HG02973 (cell line): Measurements from ENCODE around the gene RBMS3.
"Not testable (repeated sequence)": the region's sequence is repeated elsewhere in the genome, so short reads cannot be mapped to it uniquely, and the experiment has no call there.

Experiments
- ATAC-seq: cut with Tn5 transposase; IDR thresholded peaks from one replicate; pipeline ENCODE4 v1.9.1; 2021; ENCODE audit warnings: moderate library complexity; ENCODE audit not compliant: unreplicated experiment

RBMS3 gene

DNA sequence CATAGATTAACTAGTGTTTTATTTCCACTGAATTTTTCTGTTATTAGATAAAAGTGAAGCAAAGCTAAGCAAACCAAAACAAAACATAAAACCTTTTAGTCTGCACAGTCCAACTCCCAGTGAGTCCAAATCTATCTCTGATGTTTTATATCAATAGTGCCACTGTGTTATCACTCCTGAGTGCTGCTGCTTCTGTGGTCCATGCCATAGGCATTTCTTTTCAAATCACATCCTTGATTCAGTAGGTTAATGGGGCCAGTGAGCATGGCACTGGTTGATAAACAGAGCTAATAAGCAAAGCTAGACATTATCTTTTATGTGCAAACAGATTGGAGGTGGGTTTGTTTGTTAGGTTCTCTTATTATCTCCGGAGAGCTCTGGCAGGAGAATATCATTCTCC, 30.0 kb downstream of the RBMS3 start:
- no peak for ATAC-seq

- ATAC-seq, result no peak
These were observed 30.9 kb downstream of the RBMS3 start for GRCh38 chr3:29311795-29312194.

DNA sequence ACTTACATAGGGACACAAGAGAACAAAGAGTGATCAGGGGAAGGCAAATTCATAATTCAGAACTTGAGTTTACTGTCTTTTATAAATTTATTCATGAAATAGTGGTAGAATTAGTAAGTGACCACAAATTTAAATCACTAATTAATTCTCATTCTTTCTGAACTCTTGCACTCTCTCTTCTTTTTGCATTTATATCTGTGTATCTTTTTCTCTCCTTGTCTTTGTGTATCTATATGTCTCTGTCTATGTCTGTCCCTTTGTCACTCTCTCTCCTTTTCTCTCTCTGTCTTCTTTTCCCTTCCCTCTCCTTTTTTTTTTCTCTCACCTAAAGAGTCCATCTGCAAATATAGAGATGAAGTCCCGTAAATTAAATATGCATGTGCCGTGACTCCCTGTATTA, 31.5 kb downstream of the RBMS3 start:
- ATAC-seq, result no peak

- no peak for ATAC-seq
These were observed 32.1 kb downstream of the RBMS3 start for GRCh38 chr3:29312960-29313452.

- ATAC-seq, result no peak
These were observed 33.3 kb downstream of the RBMS3 start for GRCh38 chr3:29313981-29314726.

- ATAC-seq, result no peak
These were observed 33.8 kb downstream of the RBMS3 start for GRCh38 chr3:29314727-29315088.

GRCh38 chr3:29317659-29318173, 36.8 kb downstream of the RBMS3 start:
- no peak for ATAC-seq

GRCh38 chr3:29318251-29318650, 37.4 kb downstream of the RBMS3 start:
- no peak for ATAC-seq

DNA sequence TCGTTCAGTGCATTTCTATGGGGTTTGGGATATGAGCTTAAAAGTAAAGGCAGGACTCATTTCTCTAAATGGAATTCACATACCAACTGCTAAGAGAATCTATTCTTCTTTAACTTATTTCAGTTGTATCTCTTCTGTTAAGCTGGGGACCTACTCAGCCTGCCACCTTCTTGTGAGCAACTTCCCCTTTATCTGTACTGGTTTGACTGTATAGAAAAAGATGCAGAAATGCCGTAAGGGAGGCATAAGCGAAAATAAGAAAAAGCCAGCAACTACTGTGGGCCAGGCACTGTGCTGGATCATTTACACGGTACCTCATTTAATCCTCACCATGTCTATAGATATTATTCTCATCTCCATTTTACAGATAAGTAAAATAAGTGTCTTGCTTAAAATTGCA, 38.4 kb downstream of the RBMS3 start:
- ATAC-seq, result peak; percentile 82

DNA sequence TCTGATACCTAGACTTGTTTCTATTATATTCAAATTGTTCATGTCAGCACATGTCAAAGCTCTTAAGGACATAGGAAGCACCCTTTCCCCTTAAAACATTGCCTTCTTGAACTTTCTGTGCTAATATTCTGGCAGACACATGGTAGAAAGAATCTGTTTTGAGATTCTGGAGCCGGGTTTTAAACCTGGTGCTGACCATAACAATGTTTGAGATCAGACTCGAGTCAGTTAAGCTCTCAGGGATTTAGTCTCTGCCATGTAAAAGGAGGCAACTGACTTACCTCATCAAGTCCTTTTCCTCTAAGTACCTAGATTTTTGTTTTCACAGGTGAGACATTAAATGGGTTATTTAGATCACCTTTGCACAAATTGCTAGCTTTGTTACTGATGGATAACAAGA, 38.9 kb downstream of the RBMS3 start:
- no peak for ATAC-seq

DNA sequence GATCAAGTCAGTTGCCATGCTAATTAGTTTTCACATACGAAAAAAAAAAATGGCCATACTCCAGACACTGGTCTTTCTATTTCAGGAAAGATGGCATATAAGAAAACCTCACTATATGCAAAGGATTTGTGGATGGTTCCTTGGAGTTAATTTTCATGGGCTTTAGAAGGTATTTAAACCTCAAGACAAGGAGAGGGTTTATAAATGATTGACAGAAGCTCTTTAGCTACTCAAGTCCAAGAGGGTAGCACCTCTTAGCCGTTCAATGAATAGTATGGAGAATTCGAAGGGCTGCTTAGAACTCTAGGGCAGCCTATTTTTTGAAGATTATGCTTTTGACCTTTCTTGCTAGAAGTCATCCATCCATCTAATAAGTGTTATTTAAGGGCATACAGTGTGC, 41.7 kb downstream of the RBMS3 start:
- no peak for ATAC-seq

GRCh38 chr3:29324180-29324651, 43.3 kb downstream of the RBMS3 start:
- ATAC-seq, result peak; percentile 95

GRCh38 chr3:29326540-29326939, 45.7 kb downstream of the RBMS3 start:
- not testable (repeated sequence) for ATAC-seq

DNA sequence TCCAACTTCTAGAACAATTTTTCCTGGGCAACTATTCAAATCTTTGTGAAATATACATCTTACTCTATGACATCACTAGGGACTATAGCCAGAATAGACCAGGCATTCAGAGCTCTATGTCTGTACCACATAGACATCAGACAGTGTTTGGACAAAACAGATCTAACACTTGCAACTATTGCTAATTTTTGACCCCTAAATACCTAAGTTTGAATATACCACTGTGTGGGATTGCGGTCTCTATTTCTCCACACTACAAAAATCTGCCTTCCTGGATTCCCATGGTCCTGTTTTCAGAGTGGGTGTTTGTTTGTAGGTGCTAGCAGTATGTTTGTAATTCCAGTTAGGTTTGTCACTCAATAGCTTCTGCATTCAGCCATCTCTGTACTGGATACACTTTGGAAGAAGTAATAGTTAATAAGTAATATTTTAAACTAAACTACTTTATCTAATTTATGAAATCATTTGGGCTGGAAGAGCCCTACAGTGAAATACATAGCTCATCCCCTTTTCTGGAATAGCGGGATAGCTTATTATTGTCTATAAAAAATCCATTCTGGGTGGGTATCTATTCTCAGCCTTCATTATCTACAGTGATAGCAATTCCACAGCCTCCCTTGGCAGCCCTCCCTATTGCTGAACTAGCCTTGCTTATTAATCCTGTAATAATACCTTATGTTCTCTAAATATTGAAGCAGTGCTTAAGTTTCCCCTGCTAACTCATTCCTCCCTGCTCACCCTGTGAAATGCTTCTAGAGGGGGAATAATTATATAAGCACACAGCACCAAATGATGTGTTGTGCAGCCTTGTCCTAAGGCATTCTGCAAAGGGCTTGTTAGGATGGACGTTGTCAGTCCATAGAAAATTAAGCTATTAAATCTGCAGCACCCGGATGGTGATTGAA, 49.4 kb downstream of the RBMS3 start:
- no peak for ATAC-seq

GRCh38 chr3:29331035-29331434, 50.2 kb downstream of the RBMS3 start:
- no peak for ATAC-seq

DNA sequence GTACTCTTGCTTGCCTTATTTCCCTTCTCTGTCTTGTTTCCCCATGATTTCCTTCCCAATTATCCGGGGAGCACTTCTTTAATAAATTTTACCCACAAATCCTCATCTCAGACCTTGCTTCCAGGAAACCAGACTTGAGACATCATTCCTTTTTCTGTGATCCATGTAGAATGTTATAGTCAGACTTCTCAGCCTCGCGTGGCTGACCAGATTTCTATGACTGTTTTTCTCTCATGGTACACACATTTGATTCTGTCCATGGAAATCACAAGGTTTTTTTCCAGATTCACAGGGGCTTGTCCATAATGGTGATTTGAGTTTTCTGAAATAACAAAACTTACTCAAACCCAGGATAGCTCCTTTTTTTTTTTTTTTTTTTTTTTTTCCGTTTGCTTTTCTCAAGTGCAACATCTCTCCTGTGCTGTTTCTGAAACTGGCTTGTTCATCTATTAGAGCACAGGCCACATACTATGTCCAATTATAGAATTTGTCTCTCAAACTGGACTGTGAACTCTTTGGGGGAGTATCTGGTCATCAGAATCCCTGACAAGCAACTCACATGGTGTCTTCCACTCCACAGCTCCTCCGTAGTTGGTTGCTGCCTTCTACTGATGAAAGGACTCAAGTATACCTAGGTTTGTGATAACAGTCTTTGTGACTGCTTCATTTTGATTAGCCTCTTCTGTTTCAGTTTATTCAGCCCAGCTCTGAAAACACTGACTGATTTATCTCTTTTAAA, 50.8 kb downstream of the RBMS3 start:
- ATAC-seq, result no peak

GRCh38 chr3:29332195-29332637, 51.3 kb downstream of the RBMS3 start:
- no peak for ATAC-seq

GRCh38 chr3:29333576-29333975, 52.7 kb downstream of the RBMS3 start:
- no peak for ATAC-seq

DNA sequence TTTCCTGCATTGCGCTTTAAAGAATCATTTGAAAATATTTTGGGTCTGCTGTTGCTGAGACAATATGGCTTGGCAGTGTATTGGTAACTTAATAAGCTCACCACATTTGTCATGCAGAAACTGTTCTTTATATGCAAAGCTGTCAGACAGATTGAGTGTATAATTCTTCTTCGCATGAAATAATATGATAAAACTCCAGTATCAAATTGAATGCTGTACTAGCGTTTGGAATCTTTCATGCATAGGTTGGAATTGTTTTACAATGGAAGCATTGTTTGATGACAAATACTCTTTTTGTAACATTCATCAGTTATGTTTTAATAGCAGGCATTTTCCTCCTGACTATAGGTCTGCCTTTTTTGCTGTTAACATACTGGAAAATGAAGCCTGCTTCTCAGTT, 53.8 kb downstream of the RBMS3 start:
- no peak for ATAC-seq

DNA sequence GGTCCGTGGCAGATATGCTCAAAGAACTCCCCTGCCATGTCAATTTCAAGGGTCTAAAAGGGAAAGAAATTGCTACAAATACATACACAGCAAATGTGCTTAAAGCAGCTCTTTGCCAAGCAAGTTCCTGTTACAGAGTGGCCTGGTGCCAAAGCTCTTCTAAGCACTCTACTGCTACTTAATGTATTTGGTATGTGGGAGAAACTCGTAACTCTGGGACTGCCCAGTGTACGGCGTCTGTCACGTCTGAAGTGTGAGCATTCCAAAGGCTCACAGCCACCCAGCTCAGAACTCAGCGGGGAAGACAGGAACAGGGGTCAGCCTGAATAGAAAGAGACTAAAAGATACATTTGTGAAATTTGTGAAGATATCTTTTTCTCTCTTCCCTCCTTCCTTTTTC, 54.6 kb downstream of the RBMS3 start:
- no peak for ATAC-seq

DNA sequence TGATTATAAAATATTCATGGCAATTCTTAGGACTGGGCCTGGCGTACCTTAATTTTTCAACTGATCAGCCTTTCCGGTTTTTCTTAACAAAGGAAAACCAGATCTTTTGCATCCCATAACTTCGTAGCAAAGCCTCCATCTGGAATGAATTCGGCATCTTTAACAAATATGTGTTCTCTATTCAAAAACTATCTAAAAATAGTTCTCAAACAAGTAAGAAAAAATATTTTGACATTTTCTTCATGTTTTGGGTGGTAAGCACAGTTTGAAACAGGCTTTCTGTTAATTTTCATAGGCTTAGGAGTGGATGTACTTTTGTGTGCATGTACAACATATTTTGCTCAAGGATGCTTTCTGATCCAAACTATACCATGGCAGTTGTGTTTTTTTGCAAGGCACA, 55.1 kb downstream of the RBMS3 start:
- ATAC-seq, result no peak
